ENCODE results near the gene OR3A3.
"Not testable (repeated sequence)": the region's sequence is repeated elsewhere in the genome, so short reads cannot be mapped to it uniquely, and the experiment has no call there.

Gene OR3A3

DNA sequence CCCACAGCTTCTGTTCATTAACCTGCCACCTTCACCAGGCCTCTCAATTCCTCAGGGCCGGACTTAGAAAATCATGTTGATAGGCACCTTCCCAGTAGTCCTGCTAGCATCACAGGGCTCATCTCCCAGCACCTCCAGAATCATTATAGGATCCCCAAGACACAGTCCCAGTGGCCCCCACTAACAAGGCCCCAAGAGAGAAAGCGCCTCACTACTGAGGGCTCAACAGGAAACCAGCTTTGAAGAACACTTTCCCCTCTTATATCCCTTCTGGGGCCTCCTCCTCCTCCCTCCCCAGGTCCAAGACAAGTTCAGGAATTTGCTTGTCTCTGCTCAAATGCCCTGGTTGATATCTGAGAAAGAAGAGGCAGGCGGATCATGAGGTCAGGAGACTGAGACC lies at the start of gene OR3A3:
Gene OR3A3 (plus strand): TSS at position 301 of the 400 bp plus-strand sequence.
- Mint-ChIP-seq H3K27ac (no peak within 1 kb of the TSS), H3K27me3 (peaks cover 56% of the 10 kb centered on the region), H3K9me3 (peaks cover 17% of the 10 kb centered on the region), H3K4me1 (ENCODE audit: low read depth) (peaks cover 2% of the 10 kb centered on the region), H3K36me3 (ENCODE audit: low read depth) (no peaks in the 10 kb centered on the region), H3K4me3 (no peak within 1 kb of the TSS)
- DNase-seq, result no peak

DNA sequence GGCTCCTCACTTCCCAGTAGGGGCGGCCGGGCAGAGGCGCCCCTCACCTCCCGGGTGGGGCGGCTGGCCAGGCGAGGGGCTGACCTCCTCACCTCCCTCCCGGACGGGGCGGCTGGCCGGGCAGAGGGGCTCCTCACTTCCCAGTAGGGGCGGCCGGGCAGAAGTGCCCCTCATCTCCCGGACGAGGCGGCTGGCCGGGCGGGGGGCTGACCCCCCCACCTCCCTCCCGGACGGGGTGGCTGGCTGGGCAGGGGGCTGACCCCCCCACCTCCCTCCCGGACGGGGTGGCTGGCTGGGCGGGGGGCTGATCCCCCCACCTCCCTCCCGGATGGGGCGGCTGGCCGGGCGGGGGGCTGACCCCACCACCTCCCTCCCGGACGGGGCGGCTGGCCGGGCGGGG lies 40.0 kb upstream of the OR3A3 start:
- not testable (repeated sequence) for DNase-seq; H3K36me3 Mint-ChIP-seq (ENCODE audit: low read depth); H3K4me1 Mint-ChIP-seq (ENCODE audit: low read depth); H3K4me3 Mint-ChIP-seq; H3K27ac Mint-ChIP-seq
- Mint-ChIP-seq H3K9me3 (peaks cover 26% of the 10 kb centered on the region), H3K27me3 (peaks cover 28% of the 10 kb centered on the region)

DNA sequence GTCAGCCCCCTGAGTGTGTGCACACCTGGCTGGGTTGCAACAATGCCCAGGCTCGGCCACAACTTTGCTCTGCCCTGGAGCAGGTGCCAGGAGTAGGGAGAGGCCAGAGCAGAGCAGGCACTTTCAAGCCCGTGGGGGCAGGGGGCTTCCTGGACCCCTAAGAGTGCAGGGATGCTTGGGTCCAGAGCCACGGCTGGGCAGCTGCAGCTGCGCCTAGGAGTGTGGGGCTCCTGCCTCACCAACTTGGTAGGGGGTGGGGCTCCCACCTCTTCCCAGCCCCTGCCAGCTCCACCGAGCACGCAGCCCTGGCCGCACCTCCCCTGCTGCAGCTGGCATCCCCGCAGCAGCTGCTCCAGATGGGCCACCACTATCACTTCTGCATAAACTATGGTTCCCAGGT lies 32.8 kb upstream of the OR3A3 start:
- no peaks in the 10 kb centered on the region for H3K36me3 Mint-ChIP-seq (ENCODE audit: low read depth)
- H3K9me3 Mint-ChIP-seq, result peaks cover 13% of the 10 kb centered on the region
- no peak for DNase-seq
- no peak overlapping the region for H3K27ac Mint-ChIP-seq
- no peak overlapping the region for H3K4me3 Mint-ChIP-seq
- no peaks in the 10 kb centered on the region for H3K4me1 Mint-ChIP-seq (ENCODE audit: low read depth)
- H3K27me3 Mint-ChIP-seq, result peaks cover 43% of the 10 kb centered on the region

DNA sequence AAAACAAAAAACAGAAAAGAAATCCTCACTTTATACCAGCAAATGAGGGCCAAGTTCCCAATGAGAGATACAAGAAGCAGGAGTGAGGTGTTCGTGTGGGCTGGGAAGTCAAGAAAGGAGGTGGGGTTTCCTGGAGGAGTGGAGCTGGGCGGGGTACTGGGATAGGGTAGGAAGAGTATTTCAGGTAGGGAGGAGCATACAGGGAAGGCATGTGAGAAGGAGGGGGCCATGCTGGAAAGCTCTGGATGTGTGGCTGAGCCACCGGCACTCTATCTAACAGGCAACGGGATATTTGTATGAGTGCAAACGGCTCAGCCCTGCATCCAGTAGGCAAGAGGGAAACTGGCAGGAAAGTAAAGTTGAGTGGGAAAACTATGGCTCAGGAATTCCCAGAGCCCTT lies 29.2 kb upstream of the OR3A3 start:
- Mint-ChIP-seq H3K4me1 (ENCODE audit: low read depth) (no peaks in the 10 kb centered on the region), H3K4me3 (no peak overlapping the region), H3K27me3 (peaks cover 66% of the 10 kb centered on the region), H3K36me3 (ENCODE audit: low read depth) (no peaks in the 10 kb centered on the region), H3K27ac (no peak overlapping the region), H3K9me3 (no peaks in the 10 kb centered on the region)
- DNase-seq, result no peak

DNA sequence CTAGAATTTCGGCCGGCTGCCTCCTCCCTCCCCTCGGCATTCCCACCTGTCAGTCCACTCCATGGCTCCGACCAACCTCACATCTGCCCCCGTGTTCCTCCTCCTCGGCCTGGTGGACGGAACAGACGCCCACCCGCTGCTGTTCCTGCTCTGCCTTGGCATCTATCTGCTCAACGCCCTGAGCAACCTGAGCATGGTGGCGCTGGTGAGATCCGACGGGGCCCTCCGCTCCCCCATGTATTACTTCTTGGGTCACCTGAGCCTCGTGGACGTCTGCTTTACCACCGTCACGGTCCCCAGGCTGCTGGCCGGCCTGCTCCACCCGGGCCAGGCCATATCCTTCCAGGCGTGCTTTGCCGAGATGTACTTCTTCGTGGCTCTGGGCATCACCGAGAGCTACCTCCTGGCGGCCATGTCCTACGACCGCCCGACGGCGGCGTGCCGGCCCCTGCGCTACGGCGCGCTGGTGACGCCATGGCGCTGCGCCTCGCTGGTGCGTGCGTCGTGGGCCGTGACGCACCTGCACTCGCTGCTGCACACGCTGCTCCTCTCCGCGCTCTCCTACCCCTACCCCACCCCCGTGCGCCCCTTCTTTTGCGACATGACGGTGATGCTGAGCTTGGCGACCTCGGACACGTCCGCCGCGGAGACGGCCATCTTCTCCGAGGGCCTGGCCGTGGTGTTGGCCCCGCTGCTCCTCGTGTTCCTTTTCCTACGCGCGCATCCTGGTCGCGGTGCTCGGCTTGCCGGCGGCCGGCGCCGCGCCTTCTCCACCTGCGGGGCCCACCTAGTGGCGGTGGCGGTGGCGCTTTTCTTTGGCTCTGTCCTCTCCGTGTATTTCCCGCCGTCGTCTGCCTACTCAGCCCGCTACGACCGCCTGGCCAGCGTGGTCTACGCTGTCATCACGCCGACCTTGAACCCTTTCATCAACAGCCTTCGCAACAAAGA lies 25.0 kb upstream of the OR3A3 start, which contains the start of gene OR3A2:
Gene OR3A2 (minus strand): TSS at position 440 of the 948 bp plus-strand sequence.
- H3K27me3 Mint-ChIP-seq, result peaks cover 56% of the 10 kb centered on the region
- H3K4me1 Mint-ChIP-seq (ENCODE audit: low read depth), result no peaks in the 10 kb centered on the region
- H3K36me3 Mint-ChIP-seq (ENCODE audit: low read depth), result no peaks in the 10 kb centered on the region
- DNase-seq, result no peak
- no peaks in the 10 kb centered on the region for H3K9me3 Mint-ChIP-seq
- no peak within 1 kb of the TSS for H3K27ac Mint-ChIP-seq
- H3K4me3 Mint-ChIP-seq, result peak within 1 kb of the TSS; percentile 52

DNA sequence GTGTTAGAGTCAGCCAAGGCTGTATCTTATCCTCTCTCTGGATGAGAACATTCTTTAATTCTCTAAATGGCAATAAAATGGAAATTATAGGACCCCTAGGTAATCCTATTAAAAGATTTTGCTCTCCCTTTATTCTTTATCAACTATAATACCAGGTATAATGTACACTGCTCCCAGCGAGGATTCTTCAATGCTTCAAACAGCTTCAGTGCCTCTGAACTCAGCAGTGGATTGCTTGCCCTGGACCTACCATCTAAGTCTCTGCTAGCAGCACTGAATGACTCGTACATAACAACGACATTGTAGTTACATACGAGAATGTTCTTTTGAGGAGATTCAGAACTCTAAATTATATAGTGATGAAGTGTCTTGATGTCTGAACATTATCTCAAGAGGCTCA lies 21.4 kb upstream of the OR3A3 start:
- H3K4me1 Mint-ChIP-seq (ENCODE audit: low read depth), result no peaks in the 10 kb centered on the region
- H3K9me3 Mint-ChIP-seq, result no peaks in the 10 kb centered on the region
- H3K27ac Mint-ChIP-seq, result no peak overlapping the region
- no peak for DNase-seq
- no peaks in the 10 kb centered on the region for H3K36me3 Mint-ChIP-seq (ENCODE audit: low read depth)
- no peak overlapping the region for H3K4me3 Mint-ChIP-seq
- peaks cover 42% of the 10 kb centered on the region for H3K27me3 Mint-ChIP-seq

DNA sequence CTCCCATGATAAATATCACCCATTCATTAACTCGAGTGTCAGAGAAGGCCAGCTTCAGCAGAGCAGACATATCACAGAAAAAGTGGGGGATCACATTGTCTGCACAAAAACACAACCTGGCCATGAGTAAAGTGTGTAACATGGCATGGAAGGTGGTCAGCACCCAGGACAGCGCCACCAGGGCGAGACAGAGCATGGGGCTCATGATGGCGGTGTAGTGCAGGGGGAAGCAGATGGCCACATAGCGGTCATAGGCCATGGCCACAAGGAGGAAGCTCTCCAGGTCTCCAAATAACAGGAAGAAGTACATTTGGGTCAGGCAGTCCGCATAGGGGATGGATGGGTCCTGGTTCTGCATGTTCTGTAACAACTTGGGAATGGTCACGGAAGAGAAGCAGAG lies 13.4 kb upstream of the OR3A3 start:
- not testable (repeated sequence) for H3K4me3 Mint-ChIP-seq; H3K4me1 Mint-ChIP-seq (ENCODE audit: low read depth); H3K27ac Mint-ChIP-seq; H3K9me3 Mint-ChIP-seq; H3K36me3 Mint-ChIP-seq (ENCODE audit: low read depth)
- peaks cover 33% of the 10 kb centered on the region for H3K27me3 Mint-ChIP-seq
- DNase-seq, result peak; percentile 35

DNA sequence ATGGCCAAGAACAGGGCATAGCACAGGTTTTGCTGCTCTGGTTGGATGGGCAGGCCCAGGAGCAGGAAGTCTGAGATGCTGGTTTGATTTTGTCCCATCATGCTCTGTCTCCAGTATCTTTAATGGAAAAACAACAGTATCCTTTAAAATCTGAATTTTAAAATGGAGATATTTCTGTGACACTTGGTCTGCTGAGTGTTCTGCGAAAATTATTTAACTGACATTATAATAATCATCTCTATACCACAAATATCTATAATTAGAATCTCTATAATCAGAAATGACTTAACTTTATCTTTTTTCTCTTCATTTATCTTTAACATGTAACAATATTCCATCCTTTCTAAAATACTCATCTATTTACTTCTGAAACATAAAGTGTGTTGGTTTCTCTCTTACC lies 12.9 kb upstream of the OR3A3 start, which contains the start of gene OR1E1:
Gene OR1E1 (minus strand): TSS at position 101 of the 400 bp plus-strand sequence. CDS start 0 bp downstream, at position 101.
- peaks cover 33% of the 10 kb centered on the region for H3K27me3 Mint-ChIP-seq
- H3K36me3 Mint-ChIP-seq (ENCODE audit: low read depth), result no peaks in the 10 kb centered on the region
- H3K9me3 Mint-ChIP-seq, result no peaks in the 10 kb centered on the region
- no peaks in the 10 kb centered on the region for H3K4me1 Mint-ChIP-seq (ENCODE audit: low read depth)
- no peak for DNase-seq
- no peak within 1 kb of the TSS for H3K27ac Mint-ChIP-seq
- no peak within 1 kb of the TSS for H3K4me3 Mint-ChIP-seq

DNA sequence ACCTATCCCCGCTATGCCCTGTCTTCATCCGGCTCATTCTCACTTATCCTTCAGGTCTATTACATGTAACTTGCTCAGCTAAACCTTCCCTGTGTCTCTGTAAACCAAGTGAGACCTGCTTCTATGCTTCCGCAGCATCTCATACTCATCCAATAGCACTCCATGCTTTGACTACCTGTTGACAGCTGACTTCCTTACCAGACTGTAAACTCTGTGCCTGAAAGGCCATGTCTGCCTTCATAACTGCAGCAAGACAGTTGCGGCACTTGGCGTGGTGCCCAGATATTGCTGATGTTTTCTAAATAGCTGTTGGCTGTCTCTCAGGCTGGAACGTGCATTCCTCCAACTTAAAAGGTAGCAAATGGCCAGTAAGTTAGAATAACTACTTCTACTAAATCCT lies 11.1 kb upstream of the OR3A3 start:
- H3K27ac Mint-ChIP-seq, result no peak overlapping the region
- no peaks in the 10 kb centered on the region for H3K36me3 Mint-ChIP-seq (ENCODE audit: low read depth)
- peaks cover 26% of the 10 kb centered on the region for H3K27me3 Mint-ChIP-seq
- H3K4me3 Mint-ChIP-seq, result no peak overlapping the region
- no peak for DNase-seq
- H3K4me1 Mint-ChIP-seq (ENCODE audit: low read depth), result no peaks in the 10 kb centered on the region
- no peaks in the 10 kb centered on the region for H3K9me3 Mint-ChIP-seq

DNA sequence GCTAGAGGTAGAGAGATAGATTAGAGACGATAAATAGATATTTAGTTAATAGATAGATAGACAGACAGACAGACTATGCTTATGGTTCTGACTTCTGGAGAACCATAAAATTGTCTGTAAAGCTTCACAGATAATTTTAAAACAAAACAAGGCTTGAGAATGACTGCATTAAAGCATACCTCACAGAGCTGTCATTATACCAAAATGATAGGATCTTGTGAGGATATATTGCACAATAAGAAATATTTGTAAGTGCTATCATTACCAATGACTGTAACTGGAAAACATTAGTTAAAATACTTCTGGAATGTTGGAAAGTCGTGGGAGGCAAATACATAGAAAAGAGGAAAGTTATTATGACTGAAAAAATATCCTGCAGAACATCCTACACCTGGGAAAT lies 9.4 kb upstream of the OR3A3 start:
- DNase-seq, result no peak
- Mint-ChIP-seq H3K4me3 (no peak overlapping the region), H3K9me3 (no peaks in the 10 kb centered on the region), H3K27me3 (peaks cover 26% of the 10 kb centered on the region), H3K36me3 (ENCODE audit: low read depth) (no peaks in the 10 kb centered on the region), H3K27ac (no peak overlapping the region), H3K4me1 (ENCODE audit: low read depth) (no peaks in the 10 kb centered on the region)

DNA sequence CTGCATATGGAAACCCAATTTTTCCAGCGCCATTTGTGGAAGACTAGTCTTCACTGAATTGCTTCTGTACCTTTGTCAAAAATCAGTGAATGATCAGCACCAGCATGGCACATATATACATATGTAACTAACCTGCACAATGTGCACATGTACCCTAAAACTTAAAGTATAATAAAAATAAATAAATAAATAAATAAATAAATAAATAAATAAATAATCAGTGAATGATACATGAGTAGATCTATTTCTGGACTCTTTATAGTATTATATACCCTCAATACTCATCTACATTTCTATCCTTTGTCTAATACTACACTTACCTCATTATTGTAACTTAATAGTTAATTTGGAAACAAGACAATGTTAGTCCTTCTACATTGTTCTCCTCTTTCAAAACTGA lies 7.3 kb upstream of the OR3A3 start:
- H3K4me1 Mint-ChIP-seq (ENCODE audit: low read depth); H3K4me3 Mint-ChIP-seq; H3K27ac Mint-ChIP-seq; H3K36me3 Mint-ChIP-seq (ENCODE audit: low read depth); DNase-seq: not testable (repeated sequence)
- Mint-ChIP-seq H3K27me3 (peaks cover 42% of the 10 kb centered on the region), H3K9me3 (peaks cover 16% of the 10 kb centered on the region)

DNA sequence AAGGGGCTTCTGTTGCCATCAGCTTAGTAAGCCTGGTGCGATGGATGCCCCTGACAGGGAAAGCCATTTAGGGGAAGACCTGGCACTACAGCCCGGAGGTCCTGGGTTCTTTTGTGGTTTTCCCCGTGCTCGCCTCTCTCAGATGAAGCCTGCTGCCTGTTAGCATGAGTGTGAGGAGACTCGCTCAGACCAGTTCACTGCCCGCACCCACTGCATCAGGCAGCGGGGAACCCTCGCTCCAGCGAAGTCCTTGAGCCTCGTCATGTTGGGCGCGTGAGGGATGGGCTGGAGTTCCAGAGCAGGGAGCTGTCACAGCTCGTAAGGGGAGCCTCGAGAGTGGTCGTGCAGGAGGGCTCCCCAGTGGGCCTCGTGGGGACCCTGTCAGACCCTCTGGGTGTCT lies 1.0 kb downstream of the OR3A3 start:
- H3K9me3 Mint-ChIP-seq, result peaks cover 15% of the 10 kb centered on the region
- not testable (repeated sequence) for H3K27ac Mint-ChIP-seq; H3K4me1 Mint-ChIP-seq (ENCODE audit: low read depth); DNase-seq; H3K4me3 Mint-ChIP-seq; H3K36me3 Mint-ChIP-seq (ENCODE audit: low read depth)
- peaks cover 47% of the 10 kb centered on the region for H3K27me3 Mint-ChIP-seq

DNA sequence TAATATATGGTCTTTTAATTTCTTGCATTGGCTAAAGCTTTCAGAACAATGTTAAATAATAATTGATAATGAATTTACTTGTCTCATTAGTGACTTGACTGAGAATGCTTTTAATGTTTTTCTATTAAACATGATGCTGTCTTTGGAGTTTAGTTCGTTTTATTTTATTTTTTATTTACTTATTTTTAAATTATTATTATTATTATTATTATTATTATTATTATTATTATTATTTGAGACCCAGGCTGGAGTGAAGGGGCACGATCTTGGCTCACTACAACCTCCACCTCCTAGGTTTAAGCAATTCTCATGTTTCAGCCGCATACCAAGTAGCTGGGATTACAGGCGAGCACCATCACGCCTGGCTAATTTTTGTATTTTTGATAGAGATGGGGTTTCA lies 4.4 kb downstream of the OR3A3 start:
- no peak overlapping the region for H3K27ac Mint-ChIP-seq
- no peaks in the 10 kb centered on the region for H3K9me3 Mint-ChIP-seq
- H3K36me3 Mint-ChIP-seq (ENCODE audit: low read depth), result no peaks in the 10 kb centered on the region
- H3K4me3 Mint-ChIP-seq, result no peak overlapping the region
- peaks cover 26% of the 10 kb centered on the region for H3K27me3 Mint-ChIP-seq
- H3K4me1 Mint-ChIP-seq (ENCODE audit: low read depth), result peaks cover 2% of the 10 kb centered on the region
- no peak for DNase-seq

DNA sequence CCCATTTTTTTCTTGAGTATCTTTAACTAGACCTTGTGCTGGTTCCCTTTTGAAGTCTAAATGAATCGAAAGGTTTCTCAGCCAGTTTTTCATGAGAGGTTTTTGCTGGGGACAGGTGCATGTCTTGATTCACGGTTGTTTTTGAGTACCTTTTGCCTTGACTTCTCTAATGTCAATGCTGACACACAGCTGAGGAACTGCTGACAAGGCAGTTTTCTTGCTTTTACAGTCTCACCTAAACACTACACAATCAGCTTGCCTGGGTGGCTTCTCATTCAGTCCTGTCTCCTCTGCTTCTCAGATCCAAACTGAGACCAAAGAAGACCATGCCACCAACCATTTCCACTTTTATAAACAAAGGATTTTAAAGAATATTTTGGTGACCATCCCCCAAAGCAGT lies 7.1 kb downstream of the OR3A3 start:
- Mint-ChIP-seq H3K9me3 (no peaks in the 10 kb centered on the region), H3K4me1 (ENCODE audit: low read depth) (no peaks in the 10 kb centered on the region), H3K27ac (no peak overlapping the region), H3K27me3 (peaks cover 24% of the 10 kb centered on the region), H3K4me3 (no peak overlapping the region), H3K36me3 (ENCODE audit: low read depth) (no peaks in the 10 kb centered on the region)
- no peak for DNase-seq

DNA sequence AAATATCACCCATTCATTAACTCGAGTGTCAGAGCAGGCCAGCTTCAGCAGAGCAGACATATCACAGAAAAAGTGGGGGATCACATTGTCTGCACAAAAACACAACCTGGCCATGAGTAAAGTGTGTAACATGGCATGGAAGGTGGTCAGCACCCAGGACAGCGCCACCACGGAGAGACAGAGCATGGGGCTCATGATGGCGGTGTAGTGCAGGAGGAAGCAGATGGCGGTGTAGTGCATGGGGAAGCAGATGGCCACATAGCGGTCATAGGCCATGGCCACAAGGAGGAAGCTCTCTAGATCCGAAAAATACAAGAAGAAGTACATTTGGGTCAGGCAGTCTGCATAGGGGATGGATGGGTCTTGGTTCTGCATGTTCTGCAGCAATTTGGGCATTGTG lies 22.0 kb downstream of the OR3A3 start:
- H3K36me3 Mint-ChIP-seq (ENCODE audit: low read depth); H3K27ac Mint-ChIP-seq; DNase-seq; H3K4me1 Mint-ChIP-seq (ENCODE audit: low read depth); H3K4me3 Mint-ChIP-seq; H3K9me3 Mint-ChIP-seq: not testable (repeated sequence)
- H3K27me3 Mint-ChIP-seq, result peaks cover 37% of the 10 kb centered on the region

Measured in activated T-cell treated with anti-CD3 and anti-CD28 coated beads, Interleukin-2, amount 50 U/mL, for 24 hours (primary cell).